NCI-H2196 (cell line): Measurements from ENCODE around the gene PSD4.

ENCODE experiments used
- DNase-seq: peaks from one replicate; lab custom pipeline; 2025; ENCODE audit not compliant: unreplicated experiment; lab: John Stamatoyannopoulos, UW

Gene PSD4

GRCh38 chr2:113258471-113259147 lies 84.8 kb downstream of the PSD4 start:
- no peak for DNase-seq
